IPS DF 19.7 (cell line): ENCODE results near the gene MAGI3.
"Not testable (repeated sequence)": the region's sequence is repeated elsewhere in the genome, so short reads cannot be mapped to it uniquely, and the experiment has no call there.

Source experiments
- DNase-seq: peaks from one replicate; pipeline ENCODE4 v3.0.0-alpha.2; 2013; ENCODE audit warnings: low read depth, low spot score

MAGI3 gene

DNA sequence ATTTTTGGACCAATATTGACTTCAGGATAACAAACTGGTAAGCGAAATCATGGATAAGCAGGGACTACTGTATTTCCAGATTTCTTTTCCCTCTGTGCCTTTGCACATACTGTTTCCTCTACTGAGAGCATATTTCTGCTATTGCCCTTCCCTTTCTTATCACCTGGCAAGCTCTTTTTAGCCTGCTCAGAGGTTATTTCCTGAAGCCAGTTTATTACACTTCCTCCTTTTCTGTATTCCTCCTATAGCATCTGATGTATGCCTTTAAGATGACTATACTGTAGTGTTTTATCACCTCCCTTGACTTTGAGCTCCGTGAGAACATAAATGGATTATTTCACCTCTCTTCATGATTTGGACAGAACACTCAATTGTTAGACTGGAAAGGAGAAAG is 49.0 kb downstream of the MAGI3 start:
- no peak for DNase-seq

DNA sequence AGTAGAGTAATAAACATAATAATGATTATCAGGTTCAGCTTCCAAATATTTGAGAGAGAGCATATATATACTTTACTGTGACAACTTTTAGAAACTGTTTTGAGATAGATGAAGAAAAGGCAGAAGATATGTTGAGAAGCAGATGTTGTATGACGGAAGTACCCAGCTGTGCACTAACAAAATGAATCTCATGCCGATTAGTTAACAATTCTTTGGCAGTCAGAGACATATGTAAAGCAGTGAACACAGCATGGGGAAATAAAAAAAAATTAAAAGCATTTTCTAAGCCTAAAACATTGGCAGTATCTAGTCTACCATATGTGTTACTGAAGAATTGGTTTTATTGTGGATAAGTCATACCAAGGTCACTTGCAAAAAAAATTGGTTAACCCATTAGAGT is 51.8 kb downstream of the MAGI3 start:
- no peak for DNase-seq

DNA sequence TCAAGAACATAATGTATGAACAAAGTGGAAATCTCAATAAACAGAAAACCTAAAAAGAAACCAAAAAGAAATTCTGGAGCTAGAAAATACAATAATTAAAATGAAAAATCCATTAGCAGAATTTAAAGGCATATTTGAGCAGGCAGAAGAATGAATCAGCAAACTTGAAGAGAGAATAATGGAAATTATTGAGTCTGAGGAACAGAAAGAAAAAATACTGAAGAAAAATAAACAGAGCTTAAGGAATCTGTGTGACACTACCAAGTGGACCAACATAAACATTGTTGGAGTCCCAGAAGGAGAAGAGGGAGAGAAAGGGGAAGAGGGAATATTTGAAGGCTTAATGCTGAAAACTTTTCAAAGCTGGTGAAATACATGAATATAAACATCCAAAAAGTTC is 54.5 kb downstream of the MAGI3 start:
- no peak for DNase-seq

DNA sequence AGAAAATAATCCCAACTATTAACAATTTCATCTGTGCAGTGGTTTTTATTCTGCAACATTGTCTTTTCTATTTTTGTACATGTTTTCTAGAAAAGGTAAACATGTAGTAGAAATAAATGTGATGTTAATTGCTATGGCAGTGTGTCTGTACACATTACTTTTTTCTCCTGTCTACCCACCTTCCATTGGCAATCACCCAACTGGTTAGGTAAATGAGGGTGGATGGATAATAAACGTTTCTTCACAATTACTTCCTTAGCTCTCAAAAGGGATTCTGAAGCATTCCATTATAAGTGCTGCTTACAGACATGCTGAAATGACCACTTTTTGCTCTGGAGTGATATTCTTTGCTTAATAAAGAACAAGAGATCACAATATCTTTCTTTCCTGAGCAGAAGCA is 61.4 kb downstream of the MAGI3 start:
- DNase-seq = no peak

DNA sequence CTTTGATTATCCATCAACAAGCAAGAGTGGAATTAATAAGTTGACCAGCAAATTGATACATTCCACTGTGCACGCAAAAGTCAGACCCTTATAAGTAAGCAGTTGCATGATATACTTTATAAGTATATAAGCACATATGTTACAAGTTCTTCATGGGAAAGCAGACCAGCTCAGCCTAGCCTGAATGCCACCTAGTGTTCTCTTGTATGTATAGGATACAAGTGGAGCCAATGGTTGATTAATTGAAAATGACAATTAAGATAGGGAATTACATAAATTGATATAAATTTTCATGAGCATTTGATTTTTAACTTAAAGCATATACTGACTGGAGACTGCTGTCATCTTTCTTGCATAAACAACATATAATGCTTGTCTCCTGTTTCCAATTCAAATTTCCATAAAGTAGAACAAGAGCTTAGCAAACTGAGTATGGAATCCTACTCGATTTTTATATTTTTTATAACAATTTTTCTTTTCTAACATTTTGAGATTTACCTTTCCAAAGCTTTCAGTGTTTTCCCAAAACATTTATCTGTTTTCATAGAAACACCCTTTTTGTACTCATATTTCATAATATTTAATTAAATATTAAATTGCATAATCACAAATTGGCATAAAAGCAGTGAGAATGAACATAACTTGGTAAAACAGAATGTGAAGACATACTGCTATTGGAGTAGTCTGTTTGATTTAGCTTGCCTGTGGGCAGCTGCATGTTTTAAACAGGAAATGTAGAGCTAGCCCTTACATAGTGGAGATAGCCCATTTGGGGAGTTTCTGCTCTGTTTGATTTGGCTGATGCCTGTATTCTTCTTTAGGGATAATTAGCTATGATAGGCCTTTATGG is 62.8 kb downstream of the MAGI3 start:
- DNase-seq = no peak

DNA sequence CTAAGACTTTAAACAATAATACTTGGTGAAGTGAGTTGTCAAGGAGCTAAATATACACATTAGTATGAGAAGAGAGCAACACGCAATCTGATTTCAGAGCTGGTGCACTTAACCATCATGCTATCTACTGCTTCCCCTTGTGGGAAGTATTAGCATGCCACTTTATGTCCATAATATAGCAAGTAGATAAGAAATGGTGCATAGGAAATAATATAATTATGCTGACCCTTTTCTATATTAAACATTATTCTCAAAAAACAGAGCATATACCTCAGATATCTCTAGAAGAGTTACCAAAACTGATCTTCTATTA is 63.4 kb downstream of the MAGI3 start:
- DNase-seq = no peak

DNA sequence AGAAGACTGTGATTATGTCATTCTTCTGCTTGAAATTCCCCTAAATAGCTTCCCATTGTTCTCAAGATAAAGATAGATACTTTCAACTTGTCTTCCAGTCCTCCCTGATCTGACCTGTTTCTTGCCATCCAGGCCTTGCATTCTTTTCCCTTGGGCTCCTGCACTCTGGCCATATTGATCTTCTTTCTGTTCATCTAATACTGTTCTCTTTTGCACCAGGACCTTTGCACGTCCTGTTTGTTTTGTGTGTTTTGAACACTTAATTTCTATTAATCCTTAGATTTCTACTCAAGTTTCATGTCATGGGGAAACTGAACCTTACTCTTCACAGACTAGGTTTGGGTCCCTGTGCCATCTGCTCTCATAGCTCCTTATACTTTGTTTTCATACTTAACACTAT is 65.1 kb downstream of the MAGI3 start:
- no peak for DNase-seq

DNA sequence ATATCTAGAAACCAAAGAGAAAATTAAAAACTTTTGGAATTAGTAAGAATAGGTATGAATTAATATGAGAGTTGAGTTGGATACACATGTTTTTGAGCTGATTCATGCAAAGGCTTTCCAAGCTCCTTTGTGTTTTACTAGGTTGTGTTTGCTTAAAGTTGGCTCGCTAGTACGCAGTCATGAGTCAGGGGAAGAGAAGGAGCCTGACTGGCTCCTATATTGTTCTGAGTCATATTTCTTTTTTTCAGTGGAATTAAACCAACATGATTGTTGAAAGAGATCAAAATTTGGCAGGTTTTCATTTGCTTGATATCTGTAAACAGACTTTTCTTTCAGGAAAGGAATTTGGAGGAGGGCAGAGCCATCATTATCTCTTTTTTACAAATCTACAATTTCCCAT is 66.7 kb downstream of the MAGI3 start:
- no peak for DNase-seq

DNA sequence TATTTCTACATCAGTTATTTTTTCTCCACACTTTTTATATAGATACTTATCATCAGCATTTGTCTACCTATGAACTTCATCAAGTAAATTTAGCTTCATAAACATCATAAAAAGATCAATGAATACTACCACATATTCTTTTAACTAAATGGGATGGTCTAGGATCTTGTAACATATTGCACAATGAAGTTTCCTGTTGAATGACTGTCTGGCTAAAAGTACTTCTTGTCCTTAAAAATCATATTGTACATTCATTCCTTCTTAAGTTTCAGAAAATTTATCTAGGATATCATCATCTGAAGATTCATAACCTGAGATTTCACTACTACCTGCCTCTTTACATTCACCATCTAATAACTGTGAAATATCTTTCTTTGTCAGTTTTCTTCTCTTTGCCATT is 69.0 kb downstream of the MAGI3 start:
- no peak for DNase-seq

DNA sequence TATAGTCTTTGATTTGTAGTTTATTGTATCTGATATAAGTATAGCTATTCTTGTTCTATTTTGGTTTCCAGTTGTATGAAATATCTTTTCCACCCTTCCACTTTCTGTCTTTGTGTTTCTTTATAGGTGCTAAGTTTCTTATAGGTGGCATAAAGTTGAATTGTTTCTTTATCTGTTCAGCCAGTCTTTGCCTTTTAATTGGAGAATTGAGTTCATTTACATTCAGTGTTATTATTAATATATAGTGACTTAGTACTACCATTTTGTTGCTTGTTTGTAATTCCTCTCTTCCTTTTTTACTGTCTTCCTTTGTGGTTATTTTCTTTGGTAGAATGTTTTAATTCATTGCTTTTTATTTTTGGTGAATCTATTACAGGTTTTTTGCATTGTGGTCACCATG is 77.7 kb downstream of the MAGI3 start:
- DNase-seq = no peak

DNA sequence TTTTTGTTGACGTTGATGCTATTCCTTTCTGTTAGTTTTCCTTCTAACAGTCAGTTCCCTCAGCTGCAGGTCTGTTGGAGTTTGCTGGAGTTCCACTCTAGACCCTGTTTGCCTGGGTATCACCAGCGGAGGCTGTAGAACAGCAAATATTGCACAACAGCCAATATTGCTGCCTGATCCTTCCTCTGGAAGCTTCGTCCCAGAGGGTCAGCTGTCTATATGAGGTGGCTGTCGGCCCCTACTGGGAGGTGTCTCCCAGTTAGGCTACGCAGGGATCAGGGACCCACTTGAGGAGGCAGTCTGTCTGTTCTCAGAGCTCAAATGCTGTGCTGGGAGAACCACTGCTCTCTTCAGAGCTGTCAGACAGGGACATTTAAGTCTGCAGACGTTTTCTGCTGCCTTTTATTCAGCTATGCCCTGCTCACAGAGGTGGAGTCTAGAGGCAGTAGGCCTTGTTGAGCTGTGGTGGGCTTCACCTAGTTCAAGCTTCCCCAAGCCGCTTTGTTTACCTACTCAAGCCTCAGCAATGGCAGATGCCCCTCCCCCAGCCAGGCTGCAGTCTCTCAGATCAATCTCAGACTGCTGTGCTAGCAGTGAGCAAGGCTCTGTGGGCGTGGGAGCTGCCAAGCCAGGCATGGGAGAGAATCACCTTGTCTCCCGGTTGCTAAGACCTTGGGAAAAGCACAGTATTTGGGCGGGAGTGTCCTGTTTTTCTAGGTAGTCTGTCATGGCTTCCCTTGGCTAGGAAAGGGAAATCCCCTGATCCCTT is 88.3 kb downstream of the MAGI3 start:
- not testable (repeated sequence) for DNase-seq

DNA sequence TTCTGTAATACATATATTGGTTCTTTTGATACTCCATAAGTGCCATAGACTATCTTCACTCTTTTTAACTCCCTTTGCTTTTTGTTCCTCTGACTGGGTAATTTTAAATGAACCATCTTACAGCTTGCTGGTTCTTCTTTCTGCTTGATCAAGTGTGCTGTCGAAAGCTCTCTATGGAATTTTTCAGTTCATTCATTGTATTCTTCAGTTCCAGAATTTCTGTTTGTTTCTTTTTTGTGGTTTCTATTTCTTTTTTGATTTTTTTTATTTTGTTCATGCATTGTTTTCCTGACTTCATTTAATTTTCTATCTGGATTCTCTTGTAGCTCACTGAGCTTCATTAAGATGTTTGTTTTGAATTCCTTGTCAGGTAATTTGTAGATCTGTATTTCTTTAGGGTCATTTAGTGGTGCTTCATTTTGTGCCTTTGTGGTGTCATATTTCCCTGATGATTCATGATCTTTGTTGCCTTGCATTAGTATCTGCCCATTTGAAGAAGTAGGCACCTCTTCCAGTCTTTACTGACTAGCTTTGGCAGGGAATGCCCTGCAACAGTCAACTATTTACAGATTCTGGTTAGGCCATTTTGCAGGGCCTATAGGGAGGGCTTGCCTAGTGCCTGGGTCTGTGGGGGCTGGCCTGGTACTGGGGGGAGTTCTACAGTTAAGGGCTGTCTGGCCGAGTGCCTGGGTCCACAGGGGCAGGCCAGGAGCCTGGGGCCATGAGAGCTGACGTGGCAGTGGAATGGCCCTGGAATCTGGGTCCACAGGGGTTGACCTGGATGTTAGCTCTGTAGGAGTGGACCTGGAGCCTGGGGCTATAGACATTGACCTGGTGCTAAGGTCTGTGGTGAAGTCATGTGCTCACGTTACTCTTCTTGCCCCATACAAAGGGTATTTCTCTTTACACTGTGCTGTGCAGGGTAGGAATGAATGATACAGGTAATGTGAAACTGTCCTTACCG is 89.7 kb downstream of the MAGI3 start:
- no peak for DNase-seq

DNA sequence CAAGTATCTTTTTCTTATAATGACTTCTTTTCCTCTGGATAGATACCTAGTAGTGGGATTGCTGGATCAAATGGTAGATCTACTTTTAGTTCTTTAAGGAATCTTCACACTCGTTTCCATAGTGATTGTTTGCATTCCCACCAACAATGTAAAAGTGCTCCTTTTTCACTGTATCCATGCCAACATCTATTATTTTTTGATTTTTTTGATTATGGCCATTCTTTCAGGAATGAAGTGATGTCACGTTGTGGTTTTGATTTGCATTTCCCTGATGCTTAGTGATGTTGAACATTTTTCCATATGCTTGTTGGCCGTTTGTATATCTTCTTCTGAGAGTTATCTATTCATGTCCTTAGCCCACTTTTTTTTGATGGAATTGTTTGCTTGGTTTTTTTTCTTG is 94.8 kb downstream of the MAGI3 start:
- not testable (repeated sequence) for DNase-seq

DNA sequence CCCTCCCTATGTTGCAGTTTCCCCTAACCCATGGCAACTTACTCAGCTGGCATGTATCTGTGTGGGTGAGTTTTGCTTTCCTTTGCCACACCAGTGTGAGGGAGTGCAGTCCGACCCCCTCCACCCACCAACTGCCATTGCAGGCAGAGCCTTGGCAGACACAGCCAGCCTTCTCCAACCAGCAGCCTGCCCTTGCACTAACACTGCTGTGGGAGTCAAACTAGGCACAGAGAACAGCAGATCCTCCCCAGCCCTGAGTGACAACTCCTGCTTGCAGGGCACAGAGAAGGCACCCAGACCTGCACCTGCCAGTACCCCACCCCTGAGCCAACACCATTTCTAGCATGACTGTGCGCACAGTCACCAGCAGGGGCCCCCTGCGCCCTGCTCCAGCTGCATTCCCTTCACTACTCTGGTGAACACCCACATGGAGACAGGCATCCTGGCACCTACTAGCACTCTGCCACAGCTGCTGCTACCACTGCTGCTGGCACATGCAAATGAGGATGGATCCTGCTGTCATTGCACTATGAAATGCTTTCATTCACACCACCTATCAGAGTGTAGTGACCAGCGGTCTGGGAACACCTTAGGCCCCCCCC is 98.4 kb downstream of the MAGI3 start:
- peak; percentile 20 for DNase-seq

DNA sequence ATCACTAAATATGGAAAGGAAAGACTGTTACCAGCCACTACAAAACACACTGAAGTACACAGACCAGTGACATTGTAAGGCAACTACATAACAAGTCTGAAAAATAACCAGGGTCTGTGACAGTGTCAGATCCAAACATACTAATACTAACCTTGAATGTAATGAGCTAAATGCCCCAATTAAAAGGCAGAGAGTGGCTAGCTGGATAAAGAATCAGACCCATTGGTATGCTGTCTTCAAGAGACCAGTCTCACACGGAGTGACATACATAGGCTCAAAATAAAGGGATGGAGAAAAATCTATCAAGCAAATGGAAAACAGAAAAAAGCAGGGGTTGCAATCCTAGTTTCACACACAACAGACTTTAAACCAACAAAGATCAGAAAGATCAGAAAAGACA is 100.1 kb downstream of the MAGI3 start:
- DNase-seq = no peak

DNA sequence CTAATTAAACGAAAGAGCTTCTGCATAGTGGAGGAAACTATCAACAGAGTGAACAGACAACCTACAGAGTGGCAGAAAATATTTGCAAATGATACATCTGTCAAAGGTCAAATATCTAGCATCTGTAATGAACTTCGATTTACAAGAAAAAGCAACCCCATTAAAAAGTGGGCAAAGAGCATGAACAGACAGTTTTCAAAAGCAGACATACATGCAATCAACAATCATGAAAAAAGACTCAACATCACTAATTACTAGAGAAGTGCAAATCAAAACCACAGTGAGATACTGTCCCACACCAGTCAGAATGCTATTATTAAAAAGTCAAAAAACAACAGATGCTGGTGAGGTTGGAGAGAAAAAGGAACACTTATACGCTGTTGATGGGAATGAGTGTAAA is 103.2 kb downstream of the MAGI3 start:
- DNase-seq = no peak

DNA sequence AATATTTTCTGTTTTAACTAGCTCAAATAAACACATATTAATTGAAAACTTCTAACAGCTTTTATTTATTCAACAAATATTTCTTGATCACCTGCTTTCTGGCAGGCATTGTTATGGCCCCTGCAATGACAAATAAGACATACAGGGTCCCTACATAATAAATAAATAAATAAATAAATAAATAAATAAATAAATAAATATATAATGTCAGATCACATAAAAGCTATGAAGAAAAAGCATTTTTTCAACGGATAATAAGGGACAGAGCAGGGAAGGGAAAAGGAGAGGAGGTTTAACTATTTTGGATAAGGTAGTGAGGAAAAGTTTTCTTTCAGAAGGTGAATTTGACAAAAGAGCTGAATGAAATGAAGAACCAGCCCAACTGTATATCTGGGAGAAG is 115.0 kb downstream of the MAGI3 start:
- DNase-seq = no peak

DNA sequence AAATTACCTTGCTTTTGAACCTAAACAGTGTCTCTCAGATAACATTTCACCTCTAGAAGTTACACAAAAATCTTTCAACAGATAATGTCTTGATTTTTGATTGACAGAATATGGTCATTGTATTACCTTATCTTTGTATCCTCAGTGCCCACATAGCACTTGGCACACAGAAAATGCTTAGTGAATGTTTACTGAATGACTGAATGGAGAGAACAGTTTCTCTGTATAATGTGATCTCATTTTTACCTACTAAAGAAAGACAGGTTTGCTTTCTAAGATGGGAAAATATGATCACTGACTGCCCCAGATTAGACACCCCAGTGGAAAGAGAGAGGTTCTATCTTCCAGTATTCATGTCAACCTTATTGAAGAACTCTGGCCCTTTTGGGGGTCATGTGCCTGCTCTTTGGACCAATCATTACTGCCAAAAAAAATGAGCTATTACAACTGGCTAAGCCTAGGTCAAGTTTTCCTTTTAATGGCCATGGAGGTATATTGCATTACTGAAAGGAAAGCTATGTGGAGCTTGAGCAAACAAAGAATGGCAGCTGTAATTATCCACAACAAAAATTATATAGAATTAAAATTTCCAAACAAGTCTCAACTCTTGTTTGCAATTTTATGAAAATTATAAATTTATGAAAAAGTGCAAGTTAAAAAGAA is 117.4 kb downstream of the MAGI3 start:
- DNase-seq = no peak

DNA sequence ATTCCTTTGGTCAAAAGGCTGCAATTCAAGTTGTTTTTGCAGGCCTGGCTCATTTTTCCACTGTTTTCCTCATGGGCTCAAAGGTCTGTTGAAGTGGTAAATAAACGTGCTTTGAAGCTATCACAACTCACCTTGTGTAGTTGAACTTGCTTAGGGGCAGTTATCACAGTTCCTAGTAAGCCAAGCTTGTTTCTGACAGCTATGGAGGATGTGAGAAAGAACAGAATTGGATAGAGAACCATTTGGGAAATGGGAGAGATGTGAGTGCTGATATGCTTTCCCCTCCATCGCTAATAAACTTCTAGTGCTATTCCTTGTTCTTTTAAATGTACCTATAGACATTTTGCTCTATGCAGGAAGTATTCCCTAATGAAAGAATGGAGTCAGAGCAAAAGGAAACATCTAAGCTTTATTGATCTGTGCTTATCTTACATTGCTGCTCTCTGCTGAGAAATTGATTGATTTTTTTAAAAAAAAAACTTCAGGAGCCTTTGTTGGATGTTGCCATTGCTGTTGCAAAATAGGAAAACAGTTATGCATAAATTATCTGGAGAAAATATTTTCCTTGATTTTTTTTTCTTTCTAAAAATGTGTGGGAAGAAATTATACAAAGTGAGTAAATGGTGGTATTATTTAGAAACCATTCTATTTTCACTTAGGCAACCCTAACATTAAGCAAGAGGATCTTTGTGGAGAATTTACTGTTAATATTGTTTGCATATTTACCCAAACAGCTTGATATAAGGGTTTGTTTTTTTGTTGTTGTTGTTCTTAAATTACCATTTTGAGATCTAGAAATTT is 118.2 kb downstream of the MAGI3 start:
- DNase-seq = no peak

DNA sequence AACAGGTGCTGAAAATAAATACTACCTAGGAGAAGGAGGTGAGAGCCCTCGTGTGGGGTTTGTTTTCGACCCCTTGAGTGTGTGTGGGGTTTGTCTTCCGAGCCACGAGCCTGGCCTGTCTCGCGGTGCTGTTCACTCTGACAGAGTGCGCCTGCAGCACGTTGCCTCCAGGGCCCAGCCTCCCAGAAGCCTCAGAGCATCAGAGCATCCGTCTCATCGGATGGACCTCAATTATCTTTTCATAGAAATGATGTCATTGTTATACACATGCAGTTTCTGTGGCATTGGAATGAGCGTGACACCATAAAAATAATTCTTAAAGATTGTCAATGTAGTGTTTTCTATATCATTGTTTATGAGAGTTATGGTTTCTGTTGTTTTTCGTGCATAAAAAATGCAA is 119.5 kb downstream of the MAGI3 start:
- not testable (repeated sequence) for DNase-seq
